Measurements from ENCODE around the gene DNAJA2. TPM values are rescaled to one million over a fixed set of nuclear protein-coding genes. Genes with fewer than 3 reads are reported as not detected.
"Not testable (repeated sequence)": the region's sequence is repeated elsewhere in the genome, so short reads cannot be mapped to it uniquely, and the experiment has no call there.

The DNAJA2 gene
- total RNA-seq, 4 donors from 2014 or later: 25.3 to 79.4 (median 40.1) TPM

GRCh38 chr16:47004652-47005051 lies 31.2 kb upstream of the DNAJA2 start:
- no peak for DNase-seq
- TF ChIP-seq CTCF (IDR thresholded peaks at IDR 0.05) (no peak), POLR2A (IDR thresholded peaks at IDR 0.05) (no peak)
- intact Hi-C loops (cut with DNase I; ENCODE audit: low total_unique reads): no loop called here

GRCh38 chr16:47000066-47000465 lies 26.6 kb upstream of the DNAJA2 start:
- H3K36me3 ChIP-seq; intact Hi-C loops (cut with DNase I; ENCODE audit: low total_unique reads); H3K9me3 ChIP-seq; H3K4me1 ChIP-seq; DNase-seq; H3K4me3 ChIP-seq; H3K27ac ChIP-seq; H3K27me3 ChIP-seq: not testable (repeated sequence)

More at GRCh38 chr16:47004652-47005051, 31.2 kb upstream of the DNAJA2 start:
- no peaks in the 10 kb centered on the region for H3K4me1 ChIP-seq
- no peaks in the 10 kb centered on the region for H3K9me3 ChIP-seq
- H3K4me3 ChIP-seq: no peak overlapping the region
- H3K27ac ChIP-seq: no peak overlapping the region
- H3K36me3 ChIP-seq: no peaks in the 10 kb centered on the region
- H3K27me3 ChIP-seq: no peaks in the 10 kb centered on the region

GRCh38 chr16:46997844-46998243 lies 24.4 kb upstream of the DNAJA2 start:
- H3K27ac ChIP-seq: no peak overlapping the region
- TF ChIP-seq POLR2A (IDR thresholded peaks at IDR 0.05) (no peak), CTCF (IDR thresholded peaks at IDR 0.05) (no peak)
- no peak overlapping the region for H3K4me3 ChIP-seq
- no peaks in the 10 kb centered on the region for H3K27me3 ChIP-seq
- intact Hi-C loops (cut with DNase I; ENCODE audit: low total_unique reads): no loop called here
- DNase-seq: no peak
- H3K36me3 ChIP-seq: no peaks in the 10 kb centered on the region
- no peaks in the 10 kb centered on the region for H3K9me3 ChIP-seq
- H3K4me1 ChIP-seq: no peaks in the 10 kb centered on the region

- Histone ChIP-seq H3K36me3 (no peaks in the 10 kb centered on the region), H3K27ac (no peak overlapping the region), H3K4me1 (no peaks in the 10 kb centered on the region), H3K4me3 (no peak overlapping the region), H3K27me3 (no peaks in the 10 kb centered on the region), H3K9me3 (no peaks in the 10 kb centered on the region)
- intact Hi-C loops (cut with DNase I; ENCODE audit: low total_unique reads): no loop called here
- DNase-seq: no peak
- TF ChIP-seq CTCF (IDR thresholded peaks at IDR 0.05) (no peak), POLR2A (IDR thresholded peaks at IDR 0.05) (no peak)
Observed at GRCh38 chr16:46996952-46997458, 23.5 kb upstream of the DNAJA2 start.

GRCh38 chr16:46996391-46996790 lies 22.9 kb upstream of the DNAJA2 start:
- no peaks in the 10 kb centered on the region for H3K36me3 ChIP-seq
- no peak overlapping the region for H3K4me3 ChIP-seq
- intact Hi-C loops (cut with DNase I; ENCODE audit: low total_unique reads): no loop called here
- H3K4me1 ChIP-seq: no peaks in the 10 kb centered on the region
- TF ChIP-seq POLR2A (IDR thresholded peaks at IDR 0.05) (no peak), CTCF (IDR thresholded peaks at IDR 0.05) (no peak)
- no peaks in the 10 kb centered on the region for H3K27me3 ChIP-seq
- no peak overlapping the region for H3K27ac ChIP-seq
- no peaks in the 10 kb centered on the region for H3K9me3 ChIP-seq
- DNase-seq: no peak

Measured in uterus (tissue), 4 donors.